Naive thymus-derived CD4-positive, alpha-beta T cell (primary cell): Measurements from ENCODE around the gene LRRC59. TPM values are rescaled to one million over a fixed set of nuclear protein-coding genes. Genes with fewer than 3 reads are reported as not detected.
A peak's percentile ranks its signal among the peaks of the same experiment; 100 is the strongest.

Experiments used
- ATAC-seq: fragments of 150-1000 bp; cut with Tn5 transposase; 2 replicates; pipeline ENCODE4 v1.10.0; 2021; ENCODE audit warnings: mild to moderate bottlenecking, moderate library complexity
- CTCF ChIA-PET: fragments of 350-600 bp; sonication (Branson Sonifier 250); formaldehyde crosslinking; loops from one replicate; lab custom pipeline; 2021; ENCODE audit warnings: antibody characterized with exemption; lab: Charles Lee
- POLR2A ChIA-PET: fragments of 350-600 bp; sonication (Branson Sonifier 250); formaldehyde crosslinking; loops from one replicate; lab custom pipeline; 2021; ENCODE audit warnings: antibody characterized with exemption, inconsistent platforms; lab: Charles Lee
- DNase-seq, 9 donors: peaks; one replicate each; pipeline versions ENCODE4 v3.0.0 to v3.0.0-alpha.2; 2020 to 2022; ENCODE audit warnings: mixed read lengths in 1 of 9
- H3K27ac ChIP-seq: one replicate; pipeline ENCODE4 v1.7.0; 2013; ENCODE audit warnings: mild to moderate bottlenecking, low read depth, low read length, moderate library complexity
- H3K27me3 ChIP-seq, 2 donors: one replicate each; pipeline ENCODE4 v1.7.0; 2013; ENCODE audit warnings: low read length in 2 of 2, mild to moderate bottlenecking in 2 of 2, moderate library complexity in 2 of 2; ENCODE audit not compliant: control insufficient read depth in 2 of 2, insufficient read depth in 2 of 2
- H3K36me3 ChIP-seq, 3 experiments: 1 replicate in 2 of 3; 2 replicates in 1 of 3; pipeline ENCODE4 v1.7.0; 2013; ENCODE audit warnings: low read length in 3 of 3, mild to moderate bottlenecking in 3 of 3, moderate library complexity in 1 of 3; ENCODE audit not compliant: insufficient read depth in 3 of 3, control insufficient read depth in 2 of 3
- H3K4me1 ChIP-seq, 2 donors: one replicate each; pipeline ENCODE4 v1.7.0; 2013; ENCODE audit warnings: low read length in 2 of 2, mild to moderate bottlenecking in 2 of 2, moderate library complexity in 1 of 2; ENCODE audit not compliant: control insufficient read depth in 2 of 2, insufficient read depth in 2 of 2
- H3K4me3 ChIP-seq: 2 replicates; pipeline ENCODE4 v1.7.0; 2013; ENCODE audit warnings: mild to moderate bottlenecking, low read length
- H3K9me3 ChIP-seq, 3 experiments: 1 replicate in 2 of 3; 2 replicates in 1 of 3; pipeline ENCODE4 v1.7.0; 2013; ENCODE audit warnings: low read length in 3 of 3; ENCODE audit not compliant: control insufficient read depth in 2 of 3
- H3K27ac Mint-ChIP-seq, 9 donors: one replicate each; pipeline ENCODE4 v1.8.0; 2020 to 2022; ENCODE audit warnings: mixed read lengths in 9 of 9, mild to moderate bottlenecking in 8 of 9, moderate library complexity in 5 of 9, inconsistent platforms in 2 of 9
- H3K27me3 Mint-ChIP-seq, 5 donors: one replicate each; pipeline ENCODE4 v1.8.0; 2021 to 2022; ENCODE audit warnings: mixed read lengths in 5 of 5, mild to moderate bottlenecking in 1 of 5
- H3K36me3 Mint-ChIP-seq, 5 donors: one replicate each; pipeline ENCODE4 v1.8.0; 2020 to 2022; ENCODE audit warnings: mixed read lengths in 5 of 5, mild to moderate bottlenecking in 3 of 5, inconsistent platforms in 1 of 5
- H3K4me1 Mint-ChIP-seq, 7 donors: one replicate each; pipeline ENCODE4 v1.8.0; 2020 to 2022; ENCODE audit warnings: mixed read lengths in 7 of 7, mild to moderate bottlenecking in 3 of 7, inconsistent platforms in 1 of 7
- H3K4me3 Mint-ChIP-seq, 10 donors: one replicate each; pipeline ENCODE4 v1.8.0; 2020 to 2022; ENCODE audit warnings: mild to moderate bottlenecking in 10 of 10, mixed read lengths in 10 of 10, moderate library complexity in 6 of 10, inconsistent platforms in 2 of 10
- H3K9me3 Mint-ChIP-seq, 11 donors: one replicate each; pipeline ENCODE4 v1.8.0; 2020 to 2022; ENCODE audit warnings: mixed read lengths in 11 of 11, mild to moderate bottlenecking in 4 of 11, inconsistent platforms in 1 of 11, moderate library complexity in 1 of 11
- intact Hi-C, 2 donors: fragments of 100-400 bp; cut with micrococcal nuclease; formaldehyde crosslinking; loops; one replicate each; pipeline ENCODE4 v1.15.1; 2023
- polyA plus RNA-seq, 2 donors: library from polyadenylated mRNA; unstranded; fragments of 300-500 nt; fragmentation: Illumina TruSeq; gene quantifications; one replicate each; pipeline ENCODE4 v1.2.3, GENCODE V29; 2021
- total RNA-seq, 6 experiments: library from RNA in 5 of 6; stranded (reverse) in 5 of 6; gene quantifications; 1 replicate in 5 of 6; 2 replicates in 1 of 6; pipeline ENCODE4 v1.2.3 and lab custom pipeline; 2021 to 2026

Gene LRRC59
- total and polyA plus RNA-seq, 7 experiments from 2014 or later: 13.4 to 67.1 (median 28.5) TPM

- CTCF ChIA-PET: interaction anchor here (0.7 to 3.4 kb wide), 3 partner anchors 17 to 53 kb away, joined by 4 to 14 read pairs (median 5); partner anchors contain the start of gene LRRC59
- peaks cover 17 to 45% (median 34%) of the 10 kb centered on the region in 7 donors for H3K4me1 Mint-ChIP-seq
- Histone ChIP-seq H3K4me1 (peaks cover 22% of the 10 kb centered on the region in 2 donors), H3K27me3 (no peaks in the 10 kb centered on the region), H3K27ac (peak within 1 kb of the TSS; percentile 84), H3K36me3 (peaks cover 0 to 3% (median 0%) of the 10 kb centered on the region in 3 experiments), H3K4me3 (peak within 1 kb of the TSS; percentile 79), H3K9me3 (no peaks in the 10 kb centered on the region)
- H3K27me3 Mint-ChIP-seq: no peaks in the 10 kb centered on the region
- peak; percentile 98 for ATAC-seq
- POLR2A ChIA-PET: interaction anchor here (0.6 to 2.2 kb wide), 8 partner anchors 9 to 374 kb away, joined by 3 to 16 read pairs (median 6); partner anchors contain the start of genes EME1, LRRC59, LUC7L3 and MRPL27
- peak within 1 kb of the TSS; percentile 77 to 94 (median 91) for H3K4me3 Mint-ChIP-seq
- intact Hi-C loops: loop anchor here (1.0 kb wide), 5 partner anchors 27 to 250 kb away; partner anchors contain the start of genes ACSF2 (in 1 of the 2), EME1 (in 1 of the 2), LRRC59 (in 1 of the 2) and MRPL27 (in 1 of the 2)
- no peaks in the 10 kb centered on the region for H3K9me3 Mint-ChIP-seq
- no peaks in the 10 kb centered on the region for H3K36me3 Mint-ChIP-seq
- H3K27ac Mint-ChIP-seq: peak within 1 kb of the TSS; percentile 85 to 95 (median 90)
- DNase-seq: peak; percentile 89 to 98 (median 93)
These were observed 51.7 kb downstream of the LRRC59 start, which contains the start of gene XYLT2 for GRCh38 chr17:50345432-50346312. Gene XYLT2, plus strand, starts transcription at chr17:50346126. Its CDS starts 15 bp downstream, at chr17:50346141.

- no peaks in the 10 kb centered on the region for H3K9me3 Mint-ChIP-seq
- DNase-seq (no peak), ATAC-seq (no peak)
- peaks cover 16 to 41% (median 33%) of the 10 kb centered on the region in 7 donors for H3K4me1 Mint-ChIP-seq
- POLR2A ChIA-PET: interaction anchor here (0.6 to 2.2 kb wide), 5 partner anchors 9 to 52 kb away, joined by 3 to 16 read pairs (median 5); partner anchors contain the start of genes EME1, LRRC59 and MRPL27
- Histone ChIP-seq H3K4me3 (peak overlapping the region; percentile 77), H3K36me3 (peaks cover 0 to 3% (median 0%) of the 10 kb centered on the region in 3 experiments), H3K4me1 (peaks cover 22% of the 10 kb centered on the region in 2 donors), H3K27ac (peak overlapping the region; percentile 64), H3K9me3 (no peaks in the 10 kb centered on the region), H3K27me3 (no peaks in the 10 kb centered on the region)
- no peaks in the 10 kb centered on the region for H3K36me3 Mint-ChIP-seq
- CTCF ChIA-PET: no interaction called here
- peak overlapping the region; percentile 74 to 88 (median 80) for H3K4me3 Mint-ChIP-seq
- peak overlapping the region in 8 of 9 donors; percentile 29 to 88 (median 78) for H3K27ac Mint-ChIP-seq
- H3K27me3 Mint-ChIP-seq: no peaks in the 10 kb centered on the region
- intact Hi-C loops: loop anchor here in 1 of 2 donors (1.0 kb wide), 2 partner anchors 81 to 250 kb away; partner anchors contain the start of genes ACSF2 and PDK2
These were observed 52.5 kb downstream of the LRRC59 start for GRCh38 chr17:50344731-50345365.

DNA sequence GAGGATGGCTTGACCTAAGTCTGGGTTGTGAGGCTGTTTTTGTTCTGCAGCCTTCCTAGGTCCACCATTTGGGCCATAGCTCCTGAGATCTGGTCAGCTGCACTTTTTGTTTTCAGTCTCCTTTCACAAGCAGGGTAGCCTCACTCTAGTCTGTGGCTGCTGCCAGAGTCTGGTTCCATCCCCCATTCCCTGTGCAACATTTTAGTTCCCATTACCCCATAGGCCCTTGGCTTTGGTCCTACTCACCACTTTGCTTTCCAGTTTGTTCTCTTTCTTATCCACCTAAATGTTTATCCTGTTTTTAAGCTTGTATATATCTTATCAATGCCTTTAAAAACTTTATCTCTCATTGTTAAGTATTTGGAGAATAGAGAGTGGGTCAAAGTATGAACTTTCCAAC is 57.9 kb downstream of the LRRC59 start:
- H3K9me3 ChIP-seq: peaks cover 0 to 4% (median 0%) of the 10 kb centered on the region in 3 experiments
- H3K4me1 ChIP-seq: no peaks in the 10 kb centered on the region
- H3K36me3 ChIP-seq: no peaks in the 10 kb centered on the region
- peaks cover 0 to 4% (median 0%) of the 10 kb centered on the region in 5 donors for H3K36me3 Mint-ChIP-seq
- H3K27ac ChIP-seq: no peak overlapping the region
- no peak overlapping the region for H3K27ac Mint-ChIP-seq
- ChIA-PET CTCF (no interaction called here), POLR2A (interaction anchor here (0.6 to 1.1 kb wide), 2 partner anchors 11 to 1194 kb away, joined by 3 to 5 read pairs; no protein-coding TSS in a partner anchor)
- H3K27me3 Mint-ChIP-seq: no peaks in the 10 kb centered on the region
- no peak overlapping the region for H3K4me3 ChIP-seq
- no peaks in the 10 kb centered on the region for H3K27me3 ChIP-seq
- H3K4me1 Mint-ChIP-seq: peaks cover 0 to 2% (median 0%) of the 10 kb centered on the region in 7 donors
- intact Hi-C loops: no loop called here
- ATAC-seq (no peak), DNase-seq (no peak)
- H3K9me3 Mint-ChIP-seq: peaks cover 0 to 19% (median 3%) of the 10 kb centered on the region in 11 donors
- no peak overlapping the region for H3K4me3 Mint-ChIP-seq

DNA sequence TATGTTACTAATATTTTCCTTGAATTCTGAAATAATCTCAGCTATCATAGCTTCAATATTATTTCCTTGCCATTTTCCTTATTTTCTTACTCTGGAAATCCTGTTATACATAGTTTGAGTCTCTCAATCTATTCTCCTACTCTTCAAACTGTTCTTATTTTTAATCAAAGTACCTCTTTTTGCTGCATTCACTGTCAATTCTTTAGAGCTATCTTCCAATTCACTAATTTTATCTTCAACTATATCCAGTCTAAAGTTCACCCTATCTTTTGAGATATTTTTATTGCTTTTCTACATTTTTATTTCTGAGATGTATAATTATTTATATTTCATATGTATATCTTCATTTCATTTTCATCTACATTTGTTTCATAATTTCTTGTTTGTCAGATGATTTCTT is 58.7 kb downstream of the LRRC59 start:
- Histone ChIP-seq H3K4me1 (no peaks in the 10 kb centered on the region), H3K4me3 (no peak overlapping the region), H3K36me3 (no peaks in the 10 kb centered on the region), H3K27ac (no peak overlapping the region), H3K9me3 (peaks cover 0 to 4% (median 0%) of the 10 kb centered on the region in 3 experiments), H3K27me3 (no peaks in the 10 kb centered on the region)
- no peak overlapping the region for H3K27ac Mint-ChIP-seq
- H3K4me3 Mint-ChIP-seq: no peak overlapping the region
- intact Hi-C loops: no loop called here
- ChIA-PET CTCF (no interaction called here), POLR2A (interaction anchor here (0.6 kb wide), 1 partner anchor 1193 kb away, joined by 3 read pairs; no protein-coding TSS in a partner anchor)
- H3K9me3 Mint-ChIP-seq: peaks cover 0 to 19% (median 3%) of the 10 kb centered on the region in 11 donors
- H3K4me1 Mint-ChIP-seq: peaks cover 4 to 7% (median 6%) of the 10 kb centered on the region in 7 donors
- peaks cover 0 to 5% (median 0%) of the 10 kb centered on the region in 5 donors for H3K36me3 Mint-ChIP-seq
- no peak for ATAC-seq
- peaks cover 0 to 3% (median 0%) of the 10 kb centered on the region in 5 donors for H3K27me3 Mint-ChIP-seq
- DNase-seq: no peak

GRCh38 chr17:50337956-50338355 is 59.4 kb downstream of the LRRC59 start:
- ChIA-PET CTCF (no interaction called here), POLR2A (no interaction called here)
- intact Hi-C loops: no loop called here

More at GRCh38 chr17:50337956-50338355, 59.4 kb downstream of the LRRC59 start:
- peaks cover 0 to 5% (median 0%) of the 10 kb centered on the region in 5 donors for H3K36me3 Mint-ChIP-seq
- no peak overlapping the region for H3K27ac Mint-ChIP-seq
- H3K9me3 Mint-ChIP-seq: peaks cover 0 to 19% (median 3%) of the 10 kb centered on the region in 11 donors
- H3K4me3 ChIP-seq: no peak overlapping the region
- H3K4me1 ChIP-seq: no peaks in the 10 kb centered on the region
- H3K27me3 Mint-ChIP-seq: peaks cover 0 to 4% (median 0%) of the 10 kb centered on the region in 5 donors
- H3K27ac ChIP-seq: no peak overlapping the region
- no peak for ATAC-seq
- no peak overlapping the region for H3K4me3 Mint-ChIP-seq
- no peaks in the 10 kb centered on the region for H3K27me3 ChIP-seq
- H3K4me1 Mint-ChIP-seq: peaks cover 7 to 12% (median 10%) of the 10 kb centered on the region in 7 donors
- no peaks in the 10 kb centered on the region for H3K36me3 ChIP-seq
- H3K9me3 ChIP-seq: peaks cover 0 to 4% (median 0%) of the 10 kb centered on the region in 3 experiments
- no peak for DNase-seq
